HCT116 (cell line): ENCODE measurements around the gene CDH5. TPM values are rescaled to one million over a fixed set of nuclear protein-coding genes. Genes with fewer than 3 reads are reported as not detected.

Experiments used
- ATAC-seq: fragments of 200-7000 bp; cut with Tn5 transposase; 2 replicates; pipeline ENCODE4 v1.9.1; 2020; ENCODE audit warnings: mild to moderate bottlenecking, moderate library complexity
- BruUV-seq: library from RNA; stranded (reverse); fragments of 400-500 nt; replicated peaks from 2 replicates; lab custom pipeline; 2021; lab: Mats Ljungman, UMichigan
- CTCF ChIA-PET: fragments of 300-600 bp; sonication (Branson Sonifier 250); formaldehyde crosslinking; loops from one replicate; lab custom pipeline; 2021; ENCODE audit warnings: antibody characterized with exemption; lab: Charles Lee
- POLR2A ChIA-PET: fragments of 300-600, 350-600 bp; sonication (Branson Sonifier 250); formaldehyde crosslinking; loops from one replicate; lab custom pipeline; 2021; ENCODE audit warnings: antibody characterized with exemption; lab: Charles Lee
- RAD21 ChIA-PET, 2 experiments: fragments of 300-600 bp; sonication (Branson Sonifier 250); formaldehyde crosslinking; loops; one replicate each; lab custom pipeline; 2023; ENCODE audit warnings: low total read pairs in 2 of 2; ENCODE audit not compliant: uncharacterized antibody in 2 of 2, unreplicated experiment in 2 of 2, low non-redundant PET in 1 of 2; lab: Charles Lee
- DNase-seq: peaks from one replicate; pipeline ENCODE4 v3.0.0-alpha.2; 2010; ENCODE audit warnings: low read depth, low spot score
- H2AFZ ChIP-seq: fragments of 200-600 bp; shearing (Covaris generic), sonication (generic); 2 replicates; pipeline ENCODE4 v1.6.1; 2017; ENCODE audit warnings: low read depth, mixed run types, mixed read lengths, antibody characterized with exemption, low read length; ENCODE audit not compliant: poor library complexity, severe bottlenecking
- H3K27ac ChIP-seq: 2 replicates; pipeline ENCODE4 v1.5.1; 2012; ENCODE audit warnings: low read depth, low read length
- H3K27me3 ChIP-seq: fragments of 200-600 bp; sonication (generic); 2 replicates; pipeline ENCODE4 v1.6.1; 2016; ENCODE audit warnings: mixed run types, low read length, mixed read lengths; ENCODE audit not compliant: insufficient read depth
- H3K36me3 ChIP-seq, 2 experiments: fragments of 200-500 bp in 1 of 2; fragments of 200-600 bp in 1 of 2; sonication (Bioruptor generic) in 1 of 2; sonication (generic) in 1 of 2; 2 replicates each; pipeline versions ENCODE4 v1.5.1 to v1.6.1; 2014 to 2016; ENCODE audit warnings: low read length in 2 of 2, inconsistent platforms in 1 of 2, mixed read lengths in 1 of 2, mixed run types in 1 of 2; ENCODE audit not compliant: insufficient read depth in 2 of 2, control insufficient read depth in 1 of 2
- H3K4me1 ChIP-seq, 2 experiments: fragments of 200-600 bp in 1 of 2; sonication (generic) in 1 of 2; 2 replicates each; pipeline versions ENCODE4 v1.5.1 to v1.6.1; 2012 to 2017; ENCODE audit warnings: low read length in 2 of 2, inconsistent platforms in 1 of 2, mild to moderate bottlenecking in 1 of 2, mixed read lengths in 1 of 2, mixed run types in 1 of 2, moderate library complexity in 1 of 2; ENCODE audit not compliant: insufficient read depth in 2 of 2, control insufficient read depth in 1 of 2
- H3K4me2 ChIP-seq: fragments of 200-600 bp; sonication (generic); 2 replicates; pipeline ENCODE4 v1.6.1; 2017; ENCODE audit warnings: mixed run types, low read length, mixed read lengths
- H3K4me3 ChIP-seq, 2 experiments: fragments of 200-600 bp in 1 of 2; sonication (generic) in 1 of 2; replicated peaks in 1 of 2; 2 replicates each; pipeline ENCODE4 v1.5.1; 2011 to 2016; ENCODE audit warnings: low read length in 2 of 2, control low read depth in 1 of 2, low read depth in 1 of 2, mild to moderate bottlenecking in 1 of 2, mixed read lengths in 1 of 2, mixed run types in 1 of 2
- H3K79me2 ChIP-seq: fragments of 200-600 bp; sonication (generic); 2 replicates; pipeline ENCODE4 v1.6.1; 2017; ENCODE audit warnings: mild to moderate bottlenecking, mixed run types, low read length, moderate library complexity, mixed read lengths; ENCODE audit not compliant: insufficient read depth
- H3K9ac ChIP-seq: fragments of 200-600 bp; sonication (generic); 2 replicates; pipeline ENCODE4 v1.6.1; 2016; ENCODE audit warnings: low read length, mixed read lengths
- H3K9me2 ChIP-seq: fragments of 200-600 bp; sonication (generic), shearing (Covaris generic); 2 replicates; pipeline ENCODE4 v1.6.1; 2017; ENCODE audit warnings: mixed run types, mild to moderate bottlenecking, moderate library complexity; ENCODE audit not compliant: insufficient read depth
- H3K9me3 ChIP-seq, 2 experiments: fragments of 200-500 bp in 1 of 2; fragments of 200-600 bp in 1 of 2; sonication (Bioruptor generic) in 1 of 2; sonication (generic) in 1 of 2; 2 replicates each; pipeline ENCODE4 v1.6.1; 2014 to 2017; ENCODE audit warnings: low read length in 2 of 2, mixed read lengths in 2 of 2, inconsistent platforms in 1 of 2, low read depth in 1 of 2, mild to moderate bottlenecking in 1 of 2, mixed run types in 1 of 2, moderate library complexity in 1 of 2; ENCODE audit not compliant: control insufficient read depth in 1 of 2, insufficient read depth in 1 of 2
- H4K20me1 ChIP-seq: fragments of 200-600 bp; sonication (generic), shearing (Covaris generic); 2 replicates; pipeline ENCODE4 v1.6.1; 2017; ENCODE audit warnings: mixed run types, mild to moderate bottlenecking, moderate library complexity; ENCODE audit not compliant: insufficient read depth
- CEBPB ChIP-seq: IDR thresholded peaks from 2 replicates; pipeline ENCODE4 v1.6.1; 2012; ENCODE audit warnings: low read depth
- CTCF ChIP-seq, 3 experiments: fragments of 200-600 bp in 1 of 3; sonication (generic) in 1 of 3; IDR thresholded peaks in 2 of 3; conservative IDR thresholded peaks in 1 of 3; 2 replicates each; pipeline ENCODE4 v1.5.1; 2012 to 2017; ENCODE audit warnings: low read depth in 2 of 3, low read length in 2 of 3, antibody characterized with exemption in 1 of 3, borderline replicate concordance in 1 of 3, control low read depth in 1 of 3, mild to moderate bottlenecking in 1 of 3, mixed read lengths in 1 of 3, mixed run types in 1 of 3, moderate library complexity in 1 of 3; ENCODE audit not compliant: insufficient read depth in 1 of 3
- EGR1 ChIP-seq: IDR thresholded peaks from 2 replicates; pipeline ENCODE4 v1.6.1; 2012; ENCODE audit warnings: low read depth
- ELF1 ChIP-seq: IDR thresholded peaks from 2 replicates; pipeline ENCODE4 v1.6.1; 2012; ENCODE audit warnings: low read depth, borderline replicate concordance
- EZH2 ChIP-seq: fragments of 200-600 bp; sonication (generic); IDR thresholded peaks from 2 replicates; pipeline ENCODE4 v1.6.1; 2017; ENCODE audit warnings: antibody characterized with exemption, mixed run types
- EZH2phosphoT487 ChIP-seq: fragments of 200-600 bp; IDR thresholded peaks from 2 replicates; pipeline ENCODE4 v1.6.1; 2018; ENCODE audit warnings: antibody characterized with exemption, borderline replicate concordance
- FOSL1 ChIP-seq: IDR thresholded peaks from 2 replicates; pipeline ENCODE4 v1.6.1; 2012; ENCODE audit warnings: low read depth
- JUND ChIP-seq: IDR thresholded peaks from 2 replicates; pipeline ENCODE4 v1.6.1; 2012
- POLR2A ChIP-seq: IDR thresholded peaks from 2 replicates; pipeline ENCODE4 v1.7.0; 2011; ENCODE audit warnings: borderline replicate concordance; ENCODE audit not compliant: insufficient read depth, insufficient read length; ENCODE audit errors: extremely low read depth
- POLR2AphosphoS5 ChIP-seq: IDR thresholded peaks from 2 replicates; pipeline ENCODE4 v1.6.1; 2011; ENCODE audit warnings: mild to moderate bottlenecking, low read depth, low read length, moderate library complexity
- RAD21 ChIP-seq: IDR thresholded peaks from 2 replicates; pipeline ENCODE4 v1.6.1; 2012; ENCODE audit warnings: low read depth, mild to moderate bottlenecking
- SIN3A ChIP-seq: IDR thresholded peaks from 2 replicates; pipeline ENCODE4 v1.6.1; 2012; ENCODE audit warnings: low read depth
- SRF ChIP-seq: IDR thresholded peaks from 2 replicates; pipeline ENCODE4 v1.6.1; 2012; ENCODE audit warnings: low read depth
- TCF7L2 ChIP-seq: IDR thresholded peaks from 2 replicates; pipeline ENCODE4 v1.7.0; 2011; ENCODE audit warnings: borderline replicate concordance, inconsistent platforms; ENCODE audit not compliant: insufficient read depth, insufficient read length; ENCODE audit errors: extremely low read depth
- ZFX ChIP-seq: fragments of 450-650 bp; IDR thresholded peaks from 2 replicates; pipeline ENCODE4 v1.6.1; 2017
- intact Hi-C: fragments of 100-400 bp; cut with micrococcal nuclease; formaldehyde crosslinking; loops from 2 replicates; pipeline ENCODE4 v1.10.0; 2022
- total RNA-seq: library from RNA; stranded (reverse); gene quantifications from one replicate; pipeline ENCODE4 v1.2.1, GENCODE V29; 2021; ENCODE audit not compliant: unreplicated experiment

The CDH5 gene
- total RNA-seq, 1 experiment from 2014 or later: 0.15 TPM

- Histone ChIP-seq H3K9me2 (no peaks in the 10 kb centered on the region), H3K9me3 (no peaks in the 10 kb centered on the region), H3K9ac (no peak overlapping the region), H2AFZ (no peak overlapping the region), H3K79me2 (no peaks in the 10 kb centered on the region), H3K4me2 (no peak overlapping the region), H3K4me3 (no peak overlapping the region), H3K27ac (no peak overlapping the region), H3K36me3 (no peaks in the 10 kb centered on the region), H3K27me3 (peaks cover 27% of the 10 kb centered on the region; the same call in 1 of the 2 replicates), H4K20me1 (no peaks in the 10 kb centered on the region), H3K4me1 (no peaks in the 10 kb centered on the region)
- ChIA-PET POLR2A (no interaction called here), RAD21 (no interaction called here), CTCF (no interaction called here)
- TF ChIP-seq SRF: no peak
- no peak for TF ChIP-seq SIN3A
- TF ChIP-seq CEBPB: no peak
- no peak for TF ChIP-seq RAD21
- TF ChIP-seq EGR1: no peak
- no peak for TF ChIP-seq POLR2AphosphoS5
- intact Hi-C loops: no loop called here
- BruUV-seq: no TSS peak
- ATAC-seq: no peak
- DNase-seq: no peak
Measured at GRCh38 chr16:66440970-66441369, 74.5 kb downstream of the CDH5 start.

- no peak for DNase-seq
- Histone ChIP-seq H3K27ac (no peak overlapping the region), H3K79me2 (no peaks in the 10 kb centered on the region), H3K4me3 (no peak overlapping the region), H3K4me1 (0 out of 4 replicates have a peak, but pooled peaks cover 0 to 3% of the 10 kb centered on the region in 2 experiments), H4K20me1 (no peaks in the 10 kb centered on the region), H3K9me2 (no peaks in the 10 kb centered on the region), H3K4me2 (no peak overlapping the region), H3K9ac (no peak overlapping the region), H2AFZ (no peak overlapping the region), H3K36me3 (no peaks in the 10 kb centered on the region), H3K27me3 (peaks cover 27% of the 10 kb centered on the region; the same call in 1 of the 2 replicates), H3K9me3 (no peaks in the 10 kb centered on the region)
- TF ChIP-seq POLR2A (no peak), FOSL1 (no peak), TCF7L2 (no peak), ZFX (no peak), ELF1 (no peak), CTCF (IDR thresholded peaks at IDR 0.05 in 2 of 3, conservative IDR thresholded peaks at IDR 0.05 in 1 of 3; ENCODE audit: borderline replicate concordance in 1 of 3, insufficient read depth in 1 of 3, low read depth in 2 of 3, low read length in 2 of 3) (no peak), SIN3A (no peak), POLR2AphosphoS5 (no peak), SRF (no peak), EZH2phosphoT487 (no peak), JUND (no peak), EZH2 (no peak)
- no peak for ATAC-seq
- CTCF ChIA-PET: no interaction called here
- no TSS peak for BruUV-seq
- intact Hi-C loops: no loop called here
- RAD21 ChIA-PET: no interaction called here
- POLR2A ChIA-PET: no interaction called here
Measured at GRCh38 chr16:66441586-66442375, 75.3 kb downstream of the CDH5 start.
